Spinal cord (tissue), 10 donors: ENCODE data around the gene COX8A. TPM values are rescaled to one million over a fixed set of nuclear protein-coding genes. Genes with fewer than 3 reads are reported as not detected.

Experiments used
- DNase-seq, 6 donors: peaks; one replicate each; pipeline versions ENCODE4 v3.0.0 to v3.0.0-alpha.2; 2013 to 2015; ENCODE audit warnings: low spot score in 6 of 6, low read depth in 4 of 6
- H3K27ac ChIP-seq: one replicate; pipeline ENCODE4 v1.5.1; 2013; ENCODE audit warnings: low read depth, low read length, control low read depth
- H3K27me3 ChIP-seq: one replicate; pipeline ENCODE4 v1.6.1; 2013; ENCODE audit warnings: low read length; ENCODE audit not compliant: control insufficient read depth, insufficient read depth
- H3K36me3 ChIP-seq: one replicate; pipeline ENCODE4 v1.6.1; 2013; ENCODE audit warnings: low read length; ENCODE audit not compliant: control insufficient read depth, insufficient read depth
- H3K4me1 ChIP-seq: one replicate; pipeline ENCODE4 v1.6.1; 2013; ENCODE audit warnings: low read length; ENCODE audit not compliant: control insufficient read depth, insufficient read depth
- H3K4me3 ChIP-seq: one replicate; pipeline ENCODE4 v1.5.1; 2013; ENCODE audit warnings: low read depth, low read length, control low read depth
- H3K9me3 ChIP-seq: one replicate; pipeline ENCODE4 v1.6.1; 2013; ENCODE audit warnings: low read length; ENCODE audit not compliant: control insufficient read depth, insufficient read depth
- WGBS: methylation state at CpG from one replicate; pipeline ENCODE4 v1.1.5; 2013; ENCODE audit warnings: missing lambda C conversion rate; ENCODE audit not compliant: insufficient coverage; 5-methylcytosine and 5-hydroxymethylcytosine counted together
- polyA plus RNA-seq, 2 donors: library from polyadenylated mRNA; unstranded; fragments of 120-200 nt; gene quantifications; one replicate each; pipeline ENCODE4 v1.2.1, GENCODE V29; 2013; ENCODE audit not compliant: insufficient read length in 2 of 2
- total RNA-seq, 2 donors: library from RNA; depleted of rRNA in 1 of 2; stranded (reverse); fragments of 120-200 nt in 1 of 2; fragments of >200 nt in 1 of 2; gene quantifications; one replicate each; pipeline versions ENCODE4 v1.2.3 to v1.2.4, GENCODE V29; 2013 to 2014
- donor health status: healthy.

The COX8A gene
- total and polyA plus RNA-seq, 4 donors: 303 to 558 (median 391) TPM

DNA sequence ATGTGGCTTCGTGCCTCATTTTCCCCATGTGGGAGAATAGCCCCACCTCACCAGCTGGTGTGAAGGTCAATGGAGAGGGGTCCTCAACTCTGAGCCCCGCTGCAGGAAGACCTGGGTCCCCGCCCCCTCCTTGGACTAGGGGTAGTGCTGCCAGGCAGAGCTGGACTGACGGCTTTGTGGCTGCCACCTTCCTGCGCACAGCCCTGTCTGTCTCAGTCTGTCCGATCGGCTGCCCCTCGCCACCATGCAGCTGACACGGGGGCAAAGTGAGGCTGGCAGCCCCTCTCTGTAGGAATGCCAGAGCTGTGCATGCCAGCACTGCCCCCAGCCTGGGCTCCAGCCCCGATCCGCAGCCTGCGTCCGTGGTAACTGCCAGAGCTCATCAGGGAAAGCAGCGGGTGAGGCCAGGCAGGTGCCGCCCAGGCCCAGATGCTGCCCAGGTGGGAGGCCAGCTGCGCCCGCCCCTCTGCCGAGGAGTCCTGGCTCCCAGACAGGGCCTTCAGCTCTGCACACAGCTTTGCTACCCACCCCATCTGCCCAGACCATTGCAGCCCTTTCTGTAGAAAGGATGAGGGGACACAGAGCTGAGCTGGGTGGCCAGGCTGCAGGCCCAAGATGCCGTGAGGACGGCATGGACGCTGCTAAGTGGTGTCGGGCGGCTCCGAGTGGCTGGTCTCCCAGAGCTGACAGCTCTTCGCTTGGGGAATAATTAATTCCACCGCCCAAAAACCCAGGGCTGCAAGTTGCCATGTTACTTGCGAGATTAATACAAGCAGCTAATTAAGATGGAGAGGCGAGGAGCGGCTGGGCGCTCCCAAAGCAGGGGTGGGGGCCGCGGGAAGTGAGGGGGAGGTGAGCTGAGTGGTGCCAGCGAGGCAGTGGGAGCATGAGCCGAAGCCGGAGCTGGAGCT is 41.8 kb downstream of the COX8A start:
- WGBS: 39% methylated on average over 35 of the region's 35 CpGs
- H3K4me3 ChIP-seq: no peak overlapping the region
- H3K36me3 ChIP-seq: no peaks in the 10 kb centered on the region
- no peaks in the 10 kb centered on the region for H3K9me3 ChIP-seq
- no peak overlapping the region for H3K27ac ChIP-seq
- peak in 2 of 6 donors; percentile 79 to 87 for DNase-seq
- peaks cover 50% of the 10 kb centered on the region for H3K4me1 ChIP-seq
- H3K27me3 ChIP-seq: no peaks in the 10 kb centered on the region

- no peaks in the 10 kb centered on the region for H3K9me3 ChIP-seq
- H3K27ac ChIP-seq: no peak overlapping the region
- WGBS: 52% methylated on average over 7 of the region's 7 CpGs
- no peak overlapping the region for H3K4me3 ChIP-seq
- H3K4me1 ChIP-seq: peaks cover 64% of the 10 kb centered on the region
- DNase-seq: no peak
- H3K36me3 ChIP-seq: no peaks in the 10 kb centered on the region
- H3K27me3 ChIP-seq: no peaks in the 10 kb centered on the region
Measured at GRCh38 chr11:64017945-64018224, 43.5 kb downstream of the COX8A start.

- H3K27me3 ChIP-seq: no peaks in the 10 kb centered on the region
- peaks cover 66% of the 10 kb centered on the region for H3K4me1 ChIP-seq
- WGBS: 72% methylated on average over 8 of the region's 8 CpGs
Measured at GRCh38 chr11:64018310-64018709, 43.9 kb downstream of the COX8A start.

GRCh38 chr11:64019106-64020037 is 45.0 kb downstream of the COX8A start:
- H3K4me1 ChIP-seq: peaks cover 74% of the 10 kb centered on the region
- 78% methylated on average over 20 of the region's 27 CpGs for WGBS
- H3K4me3 ChIP-seq: no peak overlapping the region

More at GRCh38 chr11:64018310-64018709, 43.9 kb downstream of the COX8A start:
- H3K9me3 ChIP-seq: no peaks in the 10 kb centered on the region
- no peaks in the 10 kb centered on the region for H3K36me3 ChIP-seq
- no peak overlapping the region for H3K4me3 ChIP-seq
- DNase-seq: no peak
- H3K27ac ChIP-seq: no peak overlapping the region

GRCh38 chr11:64020976-64021756 is 46.7 kb downstream of the COX8A start:
- no peak overlapping the region for H3K27ac ChIP-seq
- no peaks in the 10 kb centered on the region for H3K36me3 ChIP-seq
- H3K4me3 ChIP-seq: no peak overlapping the region
- no peaks in the 10 kb centered on the region for H3K9me3 ChIP-seq
- H3K4me1 ChIP-seq: peaks cover 58% of the 10 kb centered on the region
- no peaks in the 10 kb centered on the region for H3K27me3 ChIP-seq
- no peak for DNase-seq
- 65% methylated on average over 21 of the region's 22 CpGs for WGBS

More at GRCh38 chr11:64019106-64020037, 45.0 kb downstream of the COX8A start:
- Histone ChIP-seq H3K36me3 (no peaks in the 10 kb centered on the region), H3K9me3 (no peaks in the 10 kb centered on the region), H3K27me3 (no peaks in the 10 kb centered on the region), H3K27ac (no peak overlapping the region)
- no peak for DNase-seq

- Histone ChIP-seq H3K27ac (no peak overlapping the region), H3K36me3 (no peaks in the 10 kb centered on the region), H3K4me3 (no peak overlapping the region), H3K9me3 (no peaks in the 10 kb centered on the region), H3K27me3 (no peaks in the 10 kb centered on the region), H3K4me1 (peaks cover 52% of the 10 kb centered on the region)
- DNase-seq: peak in 2 of 6 donors; percentile 56 to 72
- WGBS: 19% methylated on average over 7 of the region's 10 CpGs
Measured at GRCh38 chr11:64021757-64022093, 47.3 kb downstream of the COX8A start.

DNA sequence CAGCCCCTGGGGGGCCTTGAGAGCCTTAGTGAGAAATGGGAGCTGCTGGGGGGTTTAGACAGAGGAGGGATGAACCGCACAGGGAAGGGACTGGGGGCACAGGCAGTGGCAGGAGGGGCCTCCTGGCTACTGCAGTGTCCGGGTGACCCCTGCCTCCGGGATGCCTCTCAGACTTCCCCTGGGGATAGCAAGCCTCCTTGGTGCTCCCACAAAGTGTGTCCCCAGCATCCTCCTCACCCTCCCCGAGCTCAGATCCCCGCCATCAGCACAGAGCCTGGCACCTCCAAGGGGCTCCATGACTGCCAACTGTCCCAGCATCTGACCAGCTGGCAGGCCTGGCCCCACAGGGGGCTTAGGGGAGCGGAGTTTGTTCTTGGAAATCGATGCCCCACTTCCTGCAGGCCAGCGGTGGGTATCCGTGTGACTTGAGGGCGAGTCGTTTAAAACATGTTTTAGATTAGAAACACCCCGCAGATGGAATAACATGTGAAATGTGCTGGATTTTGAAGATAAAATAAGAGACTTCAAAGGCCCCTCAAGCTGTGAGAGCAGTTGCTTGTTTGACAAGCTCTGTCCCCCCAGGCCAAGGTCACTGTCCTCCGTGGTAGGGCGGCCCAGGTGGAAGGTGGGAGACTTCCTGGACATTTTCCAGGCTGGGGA is 47.8 kb downstream of the COX8A start:
- DNase-seq: peak in 1 of 6 donors; percentile 49
- Histone ChIP-seq H3K9me3 (no peaks in the 10 kb centered on the region), H3K36me3 (no peaks in the 10 kb centered on the region), H3K4me3 (no peak overlapping the region), H3K27ac (no peak overlapping the region), H3K27me3 (no peaks in the 10 kb centered on the region), H3K4me1 (peaks cover 51% of the 10 kb centered on the region)
- WGBS: 50% methylated on average over 12 of the region's 14 CpGs

- Histone ChIP-seq H3K4me3 (no peak overlapping the region), H3K9me3 (no peaks in the 10 kb centered on the region), H3K27ac (no peak overlapping the region), H3K4me1 (peaks cover 54% of the 10 kb centered on the region), H3K27me3 (no peaks in the 10 kb centered on the region), H3K36me3 (no peaks in the 10 kb centered on the region)
- DNase-seq: no peak
- 78% methylated on average over 16 of the region's 20 CpGs for WGBS
Measured at GRCh38 chr11:64023712-64024710, 49.6 kb downstream of the COX8A start.
